ENCODE data around the gene CBX5.

CBX5 gene

GRCh38 chr12:54182086-54182485, 97.8 kb downstream of the CBX5 start:
- in situ Hi-C loops (cut with MboI; ENCODE audit: low sequenced_read_pairs): no loop called here

Measured in HL-60/S4 treated with retinoic acid at 250 ng/mL for 4 days and 3 days (cell line).